H1 (cell line): ENCODE results near the gene DERL3. TPM values are rescaled to one million over a fixed set of nuclear protein-coding genes. Genes with fewer than 3 reads are reported as not detected.

Experiments used
- CTCF ChIA-PET: fragments of 300-600 bp; sonication (Branson Sonifier 250); formaldehyde crosslinking; loops from one replicate; lab custom pipeline; 2021; ENCODE audit not compliant: partially characterized antibody; lab: Charles Lee
- POLR2A ChIA-PET: fragments of 300-600 bp; sonication (Branson Sonifier 250); formaldehyde crosslinking; loops from one replicate; lab custom pipeline; 2021; ENCODE audit warnings: inconsistent platforms; ENCODE audit not compliant: partially characterized antibody; lab: Charles Lee
- DNase-seq, 2 experiments: peaks; one replicate each; pipeline versions ENCODE4 v3.0.0 to v3.0.0-alpha.2; 2010 to 2022; ENCODE audit warnings: low spot score in 2 of 2, low read depth in 1 of 2, mixed read lengths in 1 of 2
- FAIRE-seq: peaks from 2 replicates; lab custom pipeline; 2011; peaks lifted over from hg19 to GRCh38; lab: Jason Lieb, UNC
- H2AFZ ChIP-seq: 2 replicates; pipeline ENCODE4 v1.8.1; 2012; ENCODE audit warnings: low read length, inconsistent platforms
- H2AK5ac ChIP-seq: 2 replicates; pipeline ENCODE4 v1.6.1; 2013; ENCODE audit warnings: low read depth, low read length
- H2BK120ac ChIP-seq: replicated peaks from 2 replicates; pipeline ENCODE3; 2013; ENCODE audit warnings: low read depth, low read length, inconsistent platforms
- H2BK12ac ChIP-seq: 2 replicates; pipeline ENCODE4 v1.6.1; 2013; ENCODE audit warnings: low read depth, low read length
- H2BK15ac ChIP-seq: 2 replicates; pipeline ENCODE4 v1.6.1; 2013; ENCODE audit warnings: low read length
- H2BK20ac ChIP-seq: 2 replicates; pipeline ENCODE4 v1.6.1; 2013; ENCODE audit warnings: low read length
- H2BK5ac ChIP-seq: 2 replicates; pipeline ENCODE4 v1.6.1; 2013; ENCODE audit warnings: low read depth, low read length
- H3K14ac ChIP-seq: 2 replicates; pipeline ENCODE4 v1.6.1; 2013; ENCODE audit warnings: inconsistent platforms; ENCODE audit not compliant: insufficient read length
- H3K18ac ChIP-seq: 2 replicates; pipeline ENCODE4 v1.6.1; 2013; ENCODE audit warnings: low read length; ENCODE audit errors: extremely low read depth
- H3K23ac ChIP-seq: 2 replicates; pipeline ENCODE4 v1.6.1; 2013; ENCODE audit warnings: inconsistent platforms; ENCODE audit not compliant: insufficient read length
- H3K23me2 ChIP-seq: 2 replicates; pipeline ENCODE4 v1.6.1; 2013; ENCODE audit warnings: low read depth, low read length
- H3K27ac ChIP-seq: 2 replicates; pipeline ENCODE4 v1.6.1; 2011; ENCODE audit warnings: low read depth, low read length, inconsistent platforms
- H3K27me3 ChIP-seq, 4 experiments: replicated peaks in 1 of 4; 1 replicate in 1 of 4; 2 replicates in 3 of 4; pipeline versions ENCODE4 v1.6.1 to v1.8.1; 2011 to 2013; ENCODE audit warnings: low read length in 3 of 4, mild to moderate bottlenecking in 3 of 4, inconsistent platforms in 2 of 4, mixed read lengths in 2 of 4, moderate library complexity in 1 of 4; ENCODE audit not compliant: control insufficient read depth in 3 of 4, insufficient read depth in 3 of 4; ENCODE audit errors: extremely low read depth in 1 of 4
- H3K36me3 ChIP-seq, 4 experiments: 2 replicates each; pipeline versions ENCODE4 v1.6.1 to v1.8.1; 2011 to 2013; ENCODE audit warnings: mild to moderate bottlenecking in 4 of 4, low read length in 3 of 4, moderate library complexity in 2 of 4, control low read depth in 1 of 4, inconsistent platforms in 1 of 4; ENCODE audit not compliant: insufficient read depth in 4 of 4, control insufficient read depth in 2 of 4
- H3K4ac ChIP-seq: replicated peaks from 2 replicates; pipeline ENCODE3; 2013; ENCODE audit warnings: low read length, low read depth, mixed read lengths, inconsistent platforms; ENCODE audit not compliant: insufficient read length
- H3K4me1 ChIP-seq, 4 experiments: replicated peaks in 1 of 4; 1 replicate in 1 of 4; 2 replicates in 3 of 4; pipeline versions ENCODE4 v1.6.1 to v1.8.1; 2011 to 2013; ENCODE audit warnings: low read length in 3 of 4, inconsistent platforms in 2 of 4, mixed read lengths in 1 of 4; ENCODE audit not compliant: insufficient read depth in 4 of 4, control insufficient read depth in 3 of 4
- H3K4me2 ChIP-seq, 2 experiments: 2 replicates each; pipeline versions ENCODE4 v1.6.1 to v1.8.1; 2011 to 2013; ENCODE audit warnings: low read depth in 2 of 2, low read length in 2 of 2, control low read depth in 1 of 2, inconsistent platforms in 1 of 2, mild to moderate bottlenecking in 1 of 2; ENCODE audit not compliant: insufficient read depth in 1 of 2
- H3K4me3 ChIP-seq, 4 experiments: fragments of 200-600, 300-600 bp in 1 of 4; sonication (generic), shearing (Covaris generic), sonication (Bioruptor Twin) in 1 of 4; 2 replicates each; pipeline versions ENCODE4 v1.5.1 to v1.8.1; 2011 to 2016; ENCODE audit warnings: low read length in 4 of 4, low read depth in 3 of 4, control low read depth in 2 of 4, inconsistent platforms in 2 of 4, mild to moderate bottlenecking in 2 of 4, mixed read lengths in 1 of 4, moderate library complexity in 1 of 4; ENCODE audit not compliant: insufficient read depth in 2 of 4; ENCODE audit errors: extremely low read depth in 1 of 4
- H3K56ac ChIP-seq: replicated peaks from 2 replicates; pipeline ENCODE3; 2013; ENCODE audit warnings: low read depth, mild to moderate bottlenecking, mixed read lengths, low read length, inconsistent platforms; ENCODE audit not compliant: insufficient read length
- H3K79me1 ChIP-seq: 2 replicates; pipeline ENCODE4 v1.6.1; 2013; ENCODE audit warnings: low read depth, low read length, control low read depth
- H3K79me2 ChIP-seq, 2 experiments: 2 replicates each; pipeline versions ENCODE4 v1.6.1 to v1.8.1; 2012 to 2013; ENCODE audit warnings: low read length in 2 of 2, mild to moderate bottlenecking in 2 of 2, inconsistent platforms in 1 of 2; ENCODE audit not compliant: insufficient read depth in 2 of 2, control insufficient read depth in 1 of 2
- H3K9ac ChIP-seq, 4 experiments: replicated peaks in 1 of 4; 1 replicate in 1 of 4; 2 replicates in 3 of 4; pipeline versions ENCODE4 v1.6.1 to v1.8.1; 2011 to 2013; ENCODE audit warnings: low read depth in 3 of 4, low read length in 3 of 4, control low read depth in 2 of 4, mild to moderate bottlenecking in 2 of 4, moderate library complexity in 2 of 4, inconsistent platforms in 1 of 4; ENCODE audit errors: extremely low read depth in 1 of 4
- H3K9me3 ChIP-seq, 2 experiments: 2 replicates each; pipeline versions ENCODE4 v1.6.1 to v1.8.1; 2012 to 2013; ENCODE audit warnings: mild to moderate bottlenecking in 2 of 2, moderate library complexity in 2 of 2, control low read depth in 1 of 2, inconsistent platforms in 1 of 2, low read depth in 1 of 2, low read length in 1 of 2, mixed read lengths in 1 of 2; ENCODE audit not compliant: insufficient read depth in 2 of 2
- H4K20me1 ChIP-seq, 2 experiments: replicated peaks in 1 of 2; 2 replicates each; pipeline versions ENCODE3 to v1.8.1; 2011 to 2013; ENCODE audit warnings: inconsistent platforms in 2 of 2, low read length in 2 of 2, mild to moderate bottlenecking in 1 of 2; ENCODE audit not compliant: insufficient read depth in 2 of 2, control insufficient read depth in 1 of 2
- H4K5ac ChIP-seq: 2 replicates; pipeline ENCODE4 v1.6.1; 2013; ENCODE audit warnings: low read length, low read depth, mixed read lengths, inconsistent platforms; ENCODE audit not compliant: insufficient read length
- H4K8ac ChIP-seq: 2 replicates; pipeline ENCODE4 v1.8.0; 2013; ENCODE audit warnings: mild to moderate bottlenecking, moderate library complexity, low read length, inconsistent platforms; ENCODE audit not compliant: insufficient read depth; ENCODE audit errors: extremely low read depth
- H4K91ac ChIP-seq: replicated peaks from 2 replicates; pipeline ENCODE3; 2013; ENCODE audit warnings: low read length, mixed read lengths, inconsistent platforms; ENCODE audit not compliant: insufficient read length
- ATF3 ChIP-seq: IDR thresholded peaks from 2 replicates; pipeline ENCODE4 v1.6.1; 2011; ENCODE audit warnings: low read depth, mild to moderate bottlenecking, low read length; ENCODE audit not compliant: insufficient read depth
- CBX8 ChIP-seq: fragments of 300-800, 300-1000 bp; sonication (generic); IDR thresholded peaks from 2 replicates; pipeline ENCODE4 v1.7.1; 2016; ENCODE audit warnings: low read depth, low read length, borderline replicate concordance
- CHD2 ChIP-seq: IDR thresholded peaks from 2 replicates; pipeline ENCODE4 v1.6.1; 2012; ENCODE audit warnings: low read length, improper control_type of control experiment
- CTCF ChIP-seq, 3 experiments: IDR thresholded peaks; 1 replicate in 2 of 3; 2 replicates in 1 of 3; pipeline versions ENCODE4 v1.5.1 to v1.6.1; 2011; ENCODE audit warnings: low read length in 3 of 3, mild to moderate bottlenecking in 3 of 3, inconsistent platforms in 2 of 3, low read depth in 1 of 3, moderate library complexity in 1 of 3; ENCODE audit not compliant: insufficient read depth in 1 of 3; ENCODE audit errors: control extremely low read depth in 1 of 3
- GABPA ChIP-seq: IDR thresholded peaks from 2 replicates; pipeline ENCODE4 v1.6.1; 2011; ENCODE audit warnings: mild to moderate bottlenecking, low read length, moderate library complexity, borderline replicate concordance; ENCODE audit not compliant: insufficient read depth
- JUND ChIP-seq: IDR thresholded peaks from 2 replicates; pipeline ENCODE4 v1.6.1; 2011; ENCODE audit warnings: mild to moderate bottlenecking, improper control_type of control experiment, low read length
- KDM1A ChIP-seq: fragments of 200-600, 300-600 bp; sonication (generic); IDR thresholded peaks from 2 replicates; pipeline ENCODE4 v1.7.1; 2016; ENCODE audit warnings: mild to moderate bottlenecking, low read length, borderline replicate concordance
- NANOG ChIP-seq: IDR thresholded peaks from 2 replicates; pipeline ENCODE4 v1.6.1; 2011; ENCODE audit warnings: low read length, low read depth, mild to moderate bottlenecking, inconsistent platforms; ENCODE audit not compliant: insufficient read depth, poor library complexity, severe bottlenecking
- POLR2AphosphoS5 ChIP-seq: IDR thresholded peaks from 2 replicates; pipeline ENCODE4 v1.6.1; 2011; ENCODE audit warnings: low read depth, low read length
- RFX5 ChIP-seq: IDR thresholded peaks from 2 replicates; pipeline ENCODE4 v1.6.1; 2011; ENCODE audit warnings: low read depth, low read length, improper control_type of control experiment, borderline replicate concordance
- WGBS, 2 experiments: shearing (Covaris generic) in 1 of 2; methylation state at CpG; one replicate each; pipeline versions ENCODE4 v1.1.6 to v1.1.7; 2013 to 2015; ENCODE audit warnings: low lambda C conversion rate in 2 of 2, mixed read lengths in 2 of 2, inconsistent platforms in 1 of 2, low coverage in 1 of 2, missing lambda C conversion rate in 1 of 2; ENCODE audit not compliant: insufficient replicate concordance in 2 of 2, insufficient coverage in 1 of 2, insufficient read length in 1 of 2; ENCODE audit errors: extremely low coverage in 1 of 2, missing lambda C conversion rate in 1 of 2; 5-methylcytosine and 5-hydroxymethylcytosine counted together
- polyA plus RNA-seq, 7 experiments: library from polyadenylated mRNA; depleted of rRNA in 3 of 7; stranded (reverse) in 5 of 7; unstranded in 2 of 7; fragments of >200 nt in 5 of 7; fragments of 200-250 nt in 2 of 7; gene quantifications; 1 replicate in 5 of 7; 2 replicates in 1 of 7; 4 replicates in 1 of 7; pipeline versions ENCODE4 v1.2.1 to v1.2.3, GENCODE V29; 2011 to 2013; ENCODE audit warnings: missing spikeins in 2 of 7, mixed read lengths in 2 of 7
- total RNA-seq: library from RNA; stranded (reverse); fragmentation: NEBNext Ultra II Directional; extraction: Animal tissue kit (Norgen Biotek cat#: 25700); gene quantifications from 2 replicates; pipeline ENCODE4 v1.2.1, GENCODE V29; 2021

The DERL3 gene
- total and polyA plus RNA-seq, 2 of the 8 experiments (the other 6 are each of a cell fraction or from before 2014, with no cell fraction given) = 8.7 to 19.5 TPM

GRCh38 chr22:23801238-23801821, 37.5 kb downstream of the DERL3 start:
- CTCF ChIA-PET = interaction anchor here (0.5 to 1.6 kb wide), 2 partner anchors 33 to 510 kb away, joined by 4 read pairs; no protein-coding TSS in a partner anchor
- TF ChIP-seq CHD2 (no peak), JUND (no peak), NANOG (no peak), CTCF (IDR thresholded peaks at IDR 0.05; ENCODE audit: control extremely low read depth in 1 of 3, insufficient read depth in 1 of 3, low read depth in 1 of 3, low read length in 3 of 3) (no peak), ATF3 (no peak), CBX8 (no peak), KDM1A (no peak), POLR2AphosphoS5 (no peak), RFX5 (no peak), GABPA (no peak)
- TF ChIP-seq, all 59 proteins: peak for 0
- Histone ChIP-seq H3K4ac (no peak overlapping the region), H3K18ac (no peak overlapping the region), H3K9ac (no peak overlapping the region), H3K79me2 (no peaks in the 10 kb centered on the region), H3K23me2 (no peaks in the 10 kb centered on the region), H3K27me3 (no peaks in the 10 kb centered on the region), H3K56ac (no peak overlapping the region), H2BK15ac (no peak overlapping the region), H2BK20ac (no peak overlapping the region), H4K20me1 (peaks cover 0 to 19% of the 10 kb centered on the region in 2 experiments), H3K4me1 (no peaks in the 10 kb centered on the region), H3K14ac (no peak overlapping the region), H2BK120ac (no peak overlapping the region), H3K9me3 (no peaks in the 10 kb centered on the region), H3K4me3 (no peak overlapping the region), H4K5ac (no peak overlapping the region), H2BK12ac (no peak overlapping the region), H3K27ac (no peak overlapping the region), H2AFZ (no peak overlapping the region), H3K4me2 (no peak overlapping the region), H2AK5ac (no peak overlapping the region), H3K23ac (no peak overlapping the region), H3K36me3 (peaks cover 20 to 63% (median 46%) of the 10 kb centered on the region in 4 experiments; a peak in 6 of 8 replicates), H4K8ac (no peak overlapping the region), H3K79me1 (no peaks in the 10 kb centered on the region; the same call in 1 of the 2 replicates), H2BK5ac (no peak overlapping the region), H4K91ac (no peak overlapping the region)
- POLR2A ChIA-PET = interaction anchor here (1.4 to 1.6 kb wide), 2 partner anchors 9 to 12 kb away, joined by 4 read pairs; no protein-coding TSS in a partner anchor
- DNase-seq (no peak), FAIRE-seq (no peak)
- WGBS, 2 experiments = 88% methylated on average over 11 of the region's 11 CpGs; no CpG with 5 or more reads in 1 of the 2 experiments
